ENCODE results near the gene PTDSS2.
A peak's percentile ranks its signal among the peaks of the same experiment; 100 is the strongest.

PTDSS2 gene

GRCh38 chr11:501683-502287 lies 51.7 kb downstream of the PTDSS2 start:
- no peak for TF ChIP-seq CTCF (IDR thresholded peaks at IDR 0.05; ENCODE audit: extremely low read depth, insufficient read depth, missing control alignments)
- no peak for DNase-seq (ENCODE audit: low spot score)
- in situ Hi-C loops (cut with MboI; ENCODE audit: low pct_unique_long_range_greater_than_20kb, low sequenced_read_pairs, unreplicated experiment) = no loop called here

- DNase-seq (ENCODE audit: low spot score) = no peak
- no peak for TF ChIP-seq CTCF (IDR thresholded peaks at IDR 0.05; ENCODE audit: extremely low read depth, insufficient read depth, missing control alignments)
- in situ Hi-C loops (cut with MboI; ENCODE audit: low pct_unique_long_range_greater_than_20kb, low sequenced_read_pairs, unreplicated experiment) = no loop called here
Measured at GRCh38 chr11:502288-503178, 52.5 kb downstream of the PTDSS2 start.

GRCh38 chr11:503179-503981 lies 53.3 kb downstream of the PTDSS2 start:
- peak; percentile 72 for DNase-seq (ENCODE audit: low spot score)
- no peak for TF ChIP-seq CTCF (IDR thresholded peaks at IDR 0.05; ENCODE audit: extremely low read depth, insufficient read depth, missing control alignments)
- in situ Hi-C loops (cut with MboI; ENCODE audit: low pct_unique_long_range_greater_than_20kb, low sequenced_read_pairs, unreplicated experiment) = no loop called here

- no peak for TF ChIP-seq CTCF (IDR thresholded peaks at IDR 0.05; ENCODE audit: extremely low read depth, insufficient read depth, missing control alignments)
- in situ Hi-C loops (cut with MboI; ENCODE audit: low pct_unique_long_range_greater_than_20kb, low sequenced_read_pairs, unreplicated experiment) = no loop called here
- peak; percentile 69 for DNase-seq (ENCODE audit: low spot score)
Measured at GRCh38 chr11:504053-504993, 54.2 kb downstream of the PTDSS2 start.

- in situ Hi-C loops (cut with MboI; ENCODE audit: low pct_unique_long_range_greater_than_20kb, low sequenced_read_pairs, unreplicated experiment) = no loop called here
Measured at GRCh38 chr11:504994-505344, 54.9 kb downstream of the PTDSS2 start.

More at GRCh38 chr11:504994-505344, 54.9 kb downstream of the PTDSS2 start:
- DNase-seq (ENCODE audit: low spot score) = no peak
- no peak for TF ChIP-seq CTCF (IDR thresholded peaks at IDR 0.05; ENCODE audit: extremely low read depth, insufficient read depth, missing control alignments)

Data from GM13977 (cell line).